GM11168 (cell line): ENCODE results near the gene TYMP.

Experiments
- in situ Hi-C: fragments of 300-500 bp; cut with MboI; formaldehyde crosslinking; loops from one replicate; pipeline ENCODE4 v1.12.0; 2022; ENCODE audit warnings: low sequenced_read_pairs; ENCODE audit not compliant: unreplicated experiment

Gene TYMP

GRCh38 chr22:50507421-50507990, 22.3 kb downstream of the TYMP start, which contains the start of gene LMF2:
TSS of gene LMF2 (minus strand) at chr22:50507702. CDS start at chr22:50507675, 27 bp downstream.
- in situ Hi-C loops, result no loop called here

- in situ Hi-C loops, result no loop called here
Measured at GRCh38 chr22:50506611-50507420, 23.0 kb downstream of the TYMP start.

GRCh38 chr22:50505776-50506610, 23.8 kb downstream of the TYMP start:
- in situ Hi-C loops, result no loop called here

GRCh38 chr22:50505276-50505775, 24.5 kb downstream of the TYMP start:
- in situ Hi-C loops, result no loop called here

GRCh38 chr22:50504369-50505211, 25.2 kb downstream of the TYMP start:
- in situ Hi-C loops, result no loop called here

GRCh38 chr22:50503475-50504145, 26.2 kb downstream of the TYMP start:
- in situ Hi-C loops, result no loop called here

GRCh38 chr22:50502628-50503474, 27.0 kb downstream of the TYMP start:
- in situ Hi-C loops, result no loop called here

GRCh38 chr22:50502096-50502495, 27.7 kb downstream of the TYMP start:
- in situ Hi-C loops, result no loop called here

GRCh38 chr22:50500452-50500851, 29.4 kb downstream of the TYMP start:
- in situ Hi-C loops, result no loop called here

- in situ Hi-C loops, result no loop called here
Measured at GRCh38 chr22:50498322-50498890, 31.4 kb downstream of the TYMP start.

- in situ Hi-C loops, result no loop called here
Measured at GRCh38 chr22:50497093-50497492, 32.7 kb downstream of the TYMP start.

- in situ Hi-C loops, result no loop called here
Measured at GRCh38 chr22:50490531-50491308, 39.1 kb downstream of the TYMP start.

- in situ Hi-C loops, result no loop called here
Measured at GRCh38 chr22:50489363-50490243, 40.2 kb downstream of the TYMP start.

- in situ Hi-C loops, result no loop called here
Measured at GRCh38 chr22:50488886-50489285, 40.9 kb downstream of the TYMP start.

- in situ Hi-C loops, result no loop called here
Measured at GRCh38 chr22:50488006-50488677, 41.7 kb downstream of the TYMP start.
